GM13977 (cell line): ENCODE results near the gene DNAJA1.

Source experiments
- DNase-seq: peaks from one replicate; pipeline ENCODE4 v3.0.0; 2012; ENCODE audit warnings: low spot score
- in situ Hi-C: fragments of 300-500 bp; cut with MboI; formaldehyde crosslinking; loops from one replicate; pipeline ENCODE4 v1.12.0; 2022; ENCODE audit warnings: low sequenced_read_pairs, low pct_unique_long_range_greater_than_20kb, mixed read lengths, inconsistent platforms; ENCODE audit not compliant: unreplicated experiment
- TF ChIP-seq, protein P1 (sequence below): IDR thresholded peaks from 2 replicates; pipeline ENCODE4 v1.5.1; 2012; ENCODE audit warnings: mild to moderate bottlenecking, control low read depth; ENCODE audit not compliant: insufficient read depth; ENCODE audit errors: extremely low read depth, missing control alignments

The DNAJA1 gene

DNA sequence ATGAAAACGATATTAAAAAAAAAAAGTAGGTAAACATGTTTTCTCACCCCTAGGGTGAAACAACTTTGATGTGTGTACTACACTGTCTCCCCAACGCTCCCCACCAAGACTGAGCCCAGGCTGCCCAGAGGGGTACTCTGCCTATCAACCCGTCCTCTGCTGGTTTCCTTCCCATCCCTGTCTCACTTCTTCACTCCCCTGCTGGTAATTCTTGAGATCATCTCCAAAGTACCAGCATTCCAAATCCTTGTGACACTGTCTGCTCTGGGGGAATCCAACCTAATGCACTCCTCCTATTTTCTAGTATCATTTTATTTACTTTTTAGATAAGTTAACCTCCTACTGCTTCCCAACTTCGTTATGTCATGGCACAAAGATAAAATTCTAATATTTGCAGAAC is 17.3 kb upstream of the DNAJA1 start:
- DNase-seq, result no peak
- TF ChIP-seq, protein P1, sequence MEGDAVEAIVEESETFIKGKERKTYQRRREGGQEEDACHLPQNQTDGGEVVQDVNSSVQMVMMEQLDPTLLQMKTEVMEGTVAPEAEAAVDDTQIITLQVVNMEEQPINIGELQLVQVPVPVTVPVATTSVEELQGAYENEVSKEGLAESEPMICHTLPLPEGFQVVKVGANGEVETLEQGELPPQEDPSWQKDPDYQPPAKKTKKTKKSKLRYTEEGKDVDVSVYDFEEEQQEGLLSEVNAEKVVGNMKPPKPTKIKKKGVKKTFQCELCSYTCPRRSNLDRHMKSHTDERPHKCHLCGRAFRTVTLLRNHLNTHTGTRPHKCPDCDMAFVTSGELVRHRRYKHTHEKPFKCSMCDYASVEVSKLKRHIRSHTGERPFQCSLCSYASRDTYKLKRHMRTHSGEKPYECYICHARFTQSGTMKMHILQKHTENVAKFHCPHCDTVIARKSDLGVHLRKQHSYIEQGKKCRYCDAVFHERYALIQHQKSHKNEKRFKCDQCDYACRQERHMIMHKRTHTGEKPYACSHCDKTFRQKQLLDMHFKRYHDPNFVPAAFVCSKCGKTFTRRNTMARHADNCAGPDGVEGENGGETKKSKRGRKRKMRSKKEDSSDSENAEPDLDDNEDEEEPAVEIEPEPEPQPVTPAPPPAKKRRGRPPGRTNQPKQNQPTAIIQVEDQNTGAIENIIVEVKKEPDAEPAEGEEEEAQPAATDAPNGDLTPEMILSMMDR, result no peak
- in situ Hi-C loops, result no loop called here

DNA sequence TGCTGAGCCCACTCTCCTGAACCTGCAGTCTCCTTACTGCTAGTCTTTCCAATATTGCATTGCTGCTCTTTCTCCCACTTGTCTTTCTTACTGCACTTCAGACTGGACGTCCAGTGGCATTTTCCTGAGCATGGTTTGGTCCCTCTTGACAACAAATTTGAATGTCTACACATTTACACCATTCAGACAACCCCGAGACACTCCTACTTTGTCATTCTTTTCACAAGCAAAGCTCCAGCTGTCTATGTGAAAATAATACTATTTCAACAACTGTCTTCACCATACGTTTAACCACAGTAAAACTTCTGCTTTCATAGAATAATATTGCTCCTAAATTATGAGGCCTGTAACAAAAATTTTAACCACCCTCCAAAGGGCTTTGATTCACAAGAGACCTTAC is 13.2 kb upstream of the DNAJA1 start:
- TF ChIP-seq, protein P1, result no peak
- in situ Hi-C loops, result no loop called here
- DNase-seq, result no peak

DNA sequence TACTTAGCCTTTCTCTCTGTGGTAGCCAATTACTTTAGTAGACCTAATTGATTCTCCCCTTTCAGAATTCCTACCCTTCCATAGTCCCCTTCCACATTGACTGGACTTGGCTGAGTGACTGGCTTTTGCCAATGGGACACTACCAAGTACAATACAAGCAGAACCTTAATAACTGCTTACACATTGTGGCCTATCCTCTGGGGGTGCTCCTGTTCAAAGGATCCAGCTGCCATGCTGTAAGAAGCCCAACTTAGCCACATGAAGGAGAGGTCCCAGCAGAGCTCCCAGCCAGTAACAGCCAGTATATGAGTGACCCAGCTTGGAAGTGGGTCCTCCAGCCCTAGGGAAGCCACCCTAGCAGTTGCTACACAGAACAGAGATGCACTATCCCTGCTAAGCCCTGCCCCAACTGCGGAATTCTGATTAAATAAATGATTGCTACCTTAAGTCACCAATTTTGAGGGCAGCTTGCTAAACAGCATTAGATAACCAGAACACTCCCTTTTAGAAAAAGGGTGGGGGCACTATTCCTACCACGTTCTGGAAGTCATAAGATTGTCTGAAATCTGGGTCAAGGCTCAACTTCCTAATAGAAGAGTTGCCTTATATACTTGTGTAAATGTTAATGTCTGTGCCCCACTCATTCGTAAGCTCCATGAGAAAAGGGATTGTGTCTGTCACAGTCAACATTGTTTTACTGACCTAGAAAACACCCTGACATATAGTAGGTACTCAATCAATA is 12.6 kb upstream of the DNAJA1 start:
- TF ChIP-seq, protein P1, result no peak
- in situ Hi-C loops, result no loop called here
- no peak for DNase-seq

DNA sequence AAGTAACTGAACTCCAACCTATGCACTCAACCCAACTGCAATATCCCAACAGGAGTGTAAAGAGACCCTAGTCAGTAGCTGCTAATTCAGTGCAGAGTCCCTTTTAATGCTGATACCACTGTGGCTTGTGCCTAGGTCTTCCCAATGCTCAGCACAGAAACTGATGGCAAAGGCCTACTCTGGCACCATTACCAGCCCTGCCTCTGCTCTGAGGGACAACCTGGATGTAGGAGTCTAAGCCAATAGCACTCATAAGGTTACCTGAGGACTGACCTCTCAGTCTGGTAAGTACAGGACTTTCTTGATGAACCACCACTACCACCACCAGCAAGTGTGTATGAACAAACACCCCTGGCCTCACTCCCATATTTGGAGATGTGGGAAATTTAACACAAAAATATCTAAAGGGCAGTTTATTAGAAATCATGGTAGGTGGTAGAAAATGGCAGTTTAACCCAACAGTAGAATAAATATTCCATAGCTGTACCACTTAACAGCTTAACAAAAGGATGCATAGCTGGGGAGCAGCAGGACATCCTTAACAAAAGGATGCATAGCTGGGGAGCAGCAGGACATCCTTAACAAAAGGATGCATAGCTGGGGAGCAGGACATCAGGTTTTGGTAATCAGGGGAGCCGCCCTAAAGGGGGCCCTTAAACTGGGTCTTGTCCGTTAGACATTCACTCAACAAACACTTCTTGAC is 11.0 kb upstream of the DNAJA1 start:
- DNase-seq, result no peak
- TF ChIP-seq, protein P1, result no peak
- in situ Hi-C loops, result no loop called here

DNA sequence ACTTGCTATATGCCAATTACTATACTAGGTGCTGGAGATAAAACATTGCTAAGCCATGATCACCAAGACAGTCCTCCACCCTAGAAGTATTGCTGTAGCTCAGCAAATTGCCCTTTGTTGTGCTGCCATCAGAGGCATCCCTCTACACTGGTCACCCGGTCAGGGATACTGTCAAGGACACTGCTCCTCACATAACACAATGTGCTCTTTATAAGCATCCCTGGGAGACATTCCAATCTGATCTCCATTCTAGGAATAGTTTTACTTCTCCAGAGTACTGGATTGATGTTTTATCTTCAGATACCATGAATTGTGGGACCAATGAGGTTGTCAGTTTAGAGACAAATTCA is 10.4 kb upstream of the DNAJA1 start:
- no peak for DNase-seq
- in situ Hi-C loops, result no loop called here
- TF ChIP-seq, protein P1, result no peak

DNA sequence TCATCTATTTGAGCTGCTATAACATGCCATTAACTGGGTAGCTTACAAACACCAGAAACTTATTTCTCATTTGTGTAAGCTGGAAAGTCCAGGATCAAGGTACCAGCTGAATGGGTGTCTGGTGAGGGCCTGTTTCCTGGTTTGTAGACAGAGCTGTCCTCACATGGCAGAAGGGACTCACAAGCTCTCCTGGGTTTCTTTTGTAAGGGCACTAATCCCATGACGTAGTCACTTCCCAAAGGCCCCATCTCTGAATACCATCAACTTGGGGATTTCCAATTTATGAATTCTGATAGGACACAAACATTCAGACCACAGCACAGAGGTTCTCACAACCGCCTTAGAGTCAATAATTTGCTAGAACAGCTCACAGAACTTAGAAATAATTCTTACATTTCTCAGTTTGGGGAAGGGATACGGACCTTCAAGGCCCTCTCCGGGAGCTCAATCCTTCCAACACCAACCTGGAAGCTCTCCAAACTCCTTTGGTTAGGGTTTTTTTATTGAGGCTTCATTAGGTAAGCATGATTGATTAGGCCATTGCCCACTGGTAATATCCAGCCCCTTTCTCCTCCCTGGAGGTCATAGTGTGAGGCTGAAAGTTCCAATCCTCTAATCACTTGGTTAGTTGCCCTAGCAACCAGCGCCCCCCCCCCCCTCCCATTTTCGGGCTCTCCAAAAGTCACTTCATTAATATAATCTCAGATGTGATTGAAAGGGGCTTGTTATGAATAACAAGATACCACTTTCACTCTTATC is 7.6 kb upstream of the DNAJA1 start:
- in situ Hi-C loops, result no loop called here
- DNase-seq, result no peak
- TF ChIP-seq, protein P1, result no peak
